HG03139 (cell line): ENCODE data around the gene MYL3.
"Not testable (repeated sequence)": the region's sequence is repeated elsewhere in the genome, so short reads cannot be mapped to it uniquely, and the experiment has no call there.

Experiments
- ATAC-seq: cut with Tn5 transposase; IDR thresholded peaks from one replicate; pipeline ENCODE4 v1.9.1; 2021; ENCODE audit not compliant: unreplicated experiment

The MYL3 gene

GRCh38 chr3:46831316-46831715 lies 31.9 kb downstream of the MYL3 start:
- ATAC-seq, result no peak

- ATAC-seq, result no peak
Observed at GRCh38 chr3:46830801-46831200, 32.4 kb downstream of the MYL3 start.

- no peak for ATAC-seq
Observed at GRCh38 chr3:46829699-46830208, 33.5 kb downstream of the MYL3 start.

GRCh38 chr3:46825450-46825849 lies 37.8 kb downstream of the MYL3 start:
- ATAC-seq, result no peak

- no peak for ATAC-seq
Observed at GRCh38 chr3:46824211-46824970, 38.9 kb downstream of the MYL3 start.

GRCh38 chr3:46823314-46823713 lies 39.9 kb downstream of the MYL3 start:
- not testable (repeated sequence) for ATAC-seq

- no peak for ATAC-seq
Observed at GRCh38 chr3:46821553-46821952, 41.7 kb downstream of the MYL3 start.

GRCh38 chr3:46820852-46821251 lies 42.4 kb downstream of the MYL3 start:
- no peak for ATAC-seq

- ATAC-seq, result no peak
Observed at GRCh38 chr3:46812237-46812791, 50.9 kb downstream of the MYL3 start.

GRCh38 chr3:46811615-46812236 lies 51.5 kb downstream of the MYL3 start:
- ATAC-seq, result no peak

GRCh38 chr3:46808766-46809165 lies 54.5 kb downstream of the MYL3 start:
- not testable (repeated sequence) for ATAC-seq
